Vagina (tissue), 2 donors: ENCODE results near the gene DAND5.

Experiments used
- POLR2A ChIP-seq, 2 donors: fragments of 450-650 bp; IDR thresholded peaks; one replicate each; pipeline ENCODE4 v1.6.1; 2017; ENCODE audit warnings: antibody characterized with exemption in 2 of 2, mild to moderate bottlenecking in 2 of 2, moderate library complexity in 2 of 2
- POLR2AphosphoS5 ChIP-seq, 2 donors: sonication (generic); formaldehyde crosslinking; IDR thresholded peaks; one replicate each; pipeline ENCODE4 v1.9.0; 2017; ENCODE audit warnings: antibody characterized with exemption in 2 of 2, mild to moderate bottlenecking in 2 of 2, low read depth in 1 of 2; ENCODE audit not compliant: insufficient read depth in 1 of 2

GRCh38 chr19:12937093-12937926 is 32.1 kb upstream of the DAND5 start:
- TF ChIP-seq POLR2AphosphoS5 (IDR thresholded peaks at IDR 0.05; ENCODE audit: insufficient read depth in 1 of 2, low read depth in 1 of 2) (no peak), POLR2A (IDR thresholded peaks at IDR 0.05) (no peak)
